Astrocyte of the cerebellum (primary cell): ENCODE measurements around the gene ERVW-1.

ENCODE experiments used
- DNase-seq: peaks from one replicate; pipeline ENCODE4 v3.0.0-alpha.2; 2011; ENCODE audit warnings: low read depth
- H3K4me3 ChIP-seq: 2 replicates; pipeline ENCODE4 v1.5.1; 2011; ENCODE audit warnings: mild to moderate bottlenecking, low read depth, low read length, moderate library complexity
- in situ Hi-C: cut with HindIII; loops from 2 replicates; pipeline ENCODE4 v1.10.0; 2017; ENCODE audit warnings: low sequenced_read_pairs
- TF ChIP-seq, protein P1 (sequence below): IDR thresholded peaks from 2 replicates; pipeline ENCODE4 v1.5.1; 2012; ENCODE audit warnings: low read length, low read depth, moderate library complexity, mild to moderate bottlenecking; ENCODE audit errors: missing control alignments

ERVW-1 gene

DNA sequence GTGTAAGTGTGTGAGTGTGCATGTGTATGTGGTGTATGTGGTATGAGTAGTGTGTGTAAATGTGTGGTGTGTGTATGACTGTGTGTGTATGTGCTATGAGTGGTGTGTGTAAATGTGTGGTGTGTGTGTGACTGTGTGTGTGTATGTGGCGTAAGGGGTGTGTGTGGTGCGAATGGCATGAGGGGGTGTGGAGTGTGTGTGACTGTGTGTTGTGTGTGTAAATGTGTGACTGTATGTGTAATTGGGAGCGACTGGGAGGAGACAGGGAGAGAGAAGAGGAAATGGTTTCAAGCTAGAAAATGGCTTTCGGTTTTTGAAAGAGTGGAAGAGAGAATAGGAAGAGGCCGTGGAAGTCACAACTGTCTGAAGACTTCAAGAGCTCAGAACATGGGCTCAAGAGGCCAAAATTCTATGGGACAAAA is 54.0 kb downstream of the ERVW-1 start:
- TF ChIP-seq, protein P1, sequence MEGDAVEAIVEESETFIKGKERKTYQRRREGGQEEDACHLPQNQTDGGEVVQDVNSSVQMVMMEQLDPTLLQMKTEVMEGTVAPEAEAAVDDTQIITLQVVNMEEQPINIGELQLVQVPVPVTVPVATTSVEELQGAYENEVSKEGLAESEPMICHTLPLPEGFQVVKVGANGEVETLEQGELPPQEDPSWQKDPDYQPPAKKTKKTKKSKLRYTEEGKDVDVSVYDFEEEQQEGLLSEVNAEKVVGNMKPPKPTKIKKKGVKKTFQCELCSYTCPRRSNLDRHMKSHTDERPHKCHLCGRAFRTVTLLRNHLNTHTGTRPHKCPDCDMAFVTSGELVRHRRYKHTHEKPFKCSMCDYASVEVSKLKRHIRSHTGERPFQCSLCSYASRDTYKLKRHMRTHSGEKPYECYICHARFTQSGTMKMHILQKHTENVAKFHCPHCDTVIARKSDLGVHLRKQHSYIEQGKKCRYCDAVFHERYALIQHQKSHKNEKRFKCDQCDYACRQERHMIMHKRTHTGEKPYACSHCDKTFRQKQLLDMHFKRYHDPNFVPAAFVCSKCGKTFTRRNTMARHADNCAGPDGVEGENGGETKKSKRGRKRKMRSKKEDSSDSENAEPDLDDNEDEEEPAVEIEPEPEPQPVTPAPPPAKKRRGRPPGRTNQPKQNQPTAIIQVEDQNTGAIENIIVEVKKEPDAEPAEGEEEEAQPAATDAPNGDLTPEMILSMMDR = no peak
- in situ Hi-C loops = no loop called here
- no peak for DNase-seq
- H3K4me3 ChIP-seq = no peak overlapping the region

DNA sequence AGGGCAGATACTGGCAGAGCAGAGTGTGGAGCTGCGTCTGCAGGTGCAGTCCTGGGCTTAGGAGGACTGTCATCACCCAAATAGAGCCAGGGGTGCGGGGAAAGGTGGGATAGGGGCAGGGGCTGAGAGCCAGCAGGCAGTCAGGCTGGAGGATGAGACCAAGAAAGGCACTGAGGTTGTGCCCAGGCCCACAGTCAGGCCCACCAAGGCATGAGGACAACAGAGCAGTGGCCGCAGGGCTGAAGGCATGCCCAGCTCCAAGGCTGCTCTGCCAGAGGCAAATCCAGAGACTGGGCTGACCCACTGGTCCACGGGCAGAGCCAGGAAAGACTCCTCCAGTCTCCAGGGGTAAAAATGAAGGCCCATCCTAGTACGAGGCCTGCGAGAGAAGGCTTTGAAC is 54.8 kb downstream of the ERVW-1 start:
- TF ChIP-seq, protein P1 = no peak
- H3K4me3 ChIP-seq = no peak overlapping the region
- in situ Hi-C loops = no loop called here
- no peak for DNase-seq

DNA sequence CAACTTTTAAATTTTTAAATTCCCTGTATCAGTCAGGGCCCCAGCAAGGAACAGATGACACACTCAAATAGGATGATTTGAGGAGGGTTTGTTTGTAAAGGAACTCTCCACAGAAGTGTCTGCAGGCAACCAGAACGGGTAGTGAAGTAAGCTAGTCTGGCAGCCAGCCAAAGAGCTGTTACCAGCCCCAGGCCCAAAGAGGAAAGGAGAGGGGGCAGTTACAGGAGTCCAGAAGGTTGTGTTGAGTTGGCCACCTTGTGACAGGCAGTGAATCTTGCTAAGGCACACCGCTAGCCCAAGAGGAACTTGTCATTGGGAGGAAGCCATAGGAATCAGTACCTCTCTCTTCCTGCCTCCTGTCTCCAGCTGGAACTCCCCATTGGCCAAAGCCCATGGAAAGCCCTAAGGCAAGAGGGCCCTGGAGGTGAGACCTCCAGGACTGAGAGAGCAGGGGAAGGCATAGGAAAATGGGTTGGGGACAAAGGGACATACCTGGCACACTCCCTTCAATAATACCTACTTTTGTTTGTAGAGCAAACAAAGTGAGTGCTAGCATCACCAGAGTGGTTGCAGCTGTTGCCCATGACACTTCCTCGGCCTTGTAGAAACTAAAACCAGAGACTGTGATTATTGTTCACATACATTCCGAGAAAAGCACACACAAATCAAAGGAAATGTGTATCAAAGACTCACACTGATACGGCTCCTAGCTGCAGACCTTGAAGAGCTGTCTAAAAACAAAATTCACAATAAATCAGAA is 55.9 kb downstream of the ERVW-1 start:
- TF ChIP-seq, protein P1 = no peak
- in situ Hi-C loops = no loop called here
- H3K4me3 ChIP-seq = no peak overlapping the region
- no peak for DNase-seq
